NCI-H2107 (cell line): ENCODE measurements around the gene PSME1.
A peak's percentile ranks its signal among the peaks of the same experiment; 100 is the strongest.

ENCODE experiments used
- DNase-seq: peaks from one replicate; lab custom pipeline; 2025; lab: John Stamatoyannopoulos, UW

The PSME1 gene

GRCh38 chr14:24147761-24148428, 11.9 kb downstream of the PSME1 start:
- DNase-seq: no peak

- no peak for DNase-seq
Observed at GRCh38 chr14:24149302-24149969, 13.4 kb downstream of the PSME1 start.

- DNase-seq: no peak
Observed at GRCh38 chr14:24150061-24150460, 14.1 kb downstream of the PSME1 start.

GRCh38 chr14:24150567-24150966, 14.6 kb downstream of the PSME1 start:
- DNase-seq: no peak

GRCh38 chr14:24150993-24151392, 15.0 kb downstream of the PSME1 start:
- DNase-seq: no peak

- DNase-seq: no peak
Observed at GRCh38 chr14:24151404-24152080, 15.5 kb downstream of the PSME1 start.

GRCh38 chr14:24155100-24155499, 19.1 kb downstream of the PSME1 start:
- DNase-seq: no peak

- no peak for DNase-seq
Observed at GRCh38 chr14:24156840-24157239, 20.8 kb downstream of the PSME1 start.

GRCh38 chr14:24157331-24157730, 21.3 kb downstream of the PSME1 start:
- no peak for DNase-seq

- no peak for DNase-seq
Observed at GRCh38 chr14:24159777-24160498, 23.9 kb downstream of the PSME1 start.

GRCh38 chr14:24160499-24160849, 24.5 kb downstream of the PSME1 start:
- no peak for DNase-seq

GRCh38 chr14:24160850-24161804, 25.1 kb downstream of the PSME1 start, which contains the start of gene IRF9:
Gene IRF9, plus strand, starts transcription at chr14:24161265. Its CDS starts 880 bp downstream, at chr14:24162145.
- peak; percentile 99 for DNase-seq

GRCh38 chr14:24162093-24162492, 26.1 kb downstream of the PSME1 start:
- DNase-seq: no peak

- DNase-seq: no peak
Observed at GRCh38 chr14:24164518-24164991, 28.6 kb downstream of the PSME1 start.

GRCh38 chr14:24165785-24166184, 29.8 kb downstream of the PSME1 start:
- no peak for DNase-seq

- DNase-seq: no peak
Observed at GRCh38 chr14:24167469-24168114, 31.6 kb downstream of the PSME1 start.

- peak; percentile 100 for DNase-seq
Observed at GRCh38 chr14:24171422-24172260, 35.6 kb downstream of the PSME1 start, which contains the start of gene REC8. Gene REC8, plus strand, starts transcription at chr14:24172080. Its CDS starts 473 bp downstream, at chr14:24172553.

GRCh38 chr14:24172261-24172860, 36.4 kb downstream of the PSME1 start:
- no peak for DNase-seq

GRCh38 chr14:24172871-24173281, 36.9 kb downstream of the PSME1 start:
- DNase-seq: no peak
